ENCODE measurements around the gene COL5A1. TPM values are rescaled to one million over a fixed set of nuclear protein-coding genes. Genes with fewer than 3 reads are reported as not detected.

COL5A1 gene
- total RNA-seq, 1 donor from 2014 or later, result 99.6 TPM

- no peak for TF ChIP-seq CTCF (IDR thresholded peaks at IDR 0.05)
- Histone ChIP-seq H3K9me3 (no peaks in the 10 kb centered on the region), H3K4me1 (peaks cover 2 to 4% of the 10 kb centered on the region in 2 donors), H3K27ac (no peak overlapping the region), H3K4me3 (no peak overlapping the region), H3K36me3 (no peaks in the 10 kb centered on the region), H3K27me3 (no peaks in the 10 kb centered on the region)
- no peak for DNase-seq (ENCODE audit: low spot score in 2 of 2)
- intact Hi-C loops (cut with DNase I), result no loop called here
Measured at GRCh38 chr9:134605351-134605965, 36.1 kb upstream of the COL5A1 start.

- Histone ChIP-seq H3K9me3 (no peaks in the 10 kb centered on the region), H3K36me3 (no peaks in the 10 kb centered on the region), H3K27ac (no peak overlapping the region), H3K4me3 (no peak overlapping the region), H3K27me3 (no peaks in the 10 kb centered on the region), H3K4me1 (peaks cover 2 to 4% of the 10 kb centered on the region in 2 donors)
- no peak for TF ChIP-seq CTCF (IDR thresholded peaks at IDR 0.05)
- no peak for DNase-seq (ENCODE audit: low spot score in 2 of 2)
- intact Hi-C loops (cut with DNase I), result no loop called here
Measured at GRCh38 chr9:134605966-134606357, 35.6 kb upstream of the COL5A1 start.

DNA sequence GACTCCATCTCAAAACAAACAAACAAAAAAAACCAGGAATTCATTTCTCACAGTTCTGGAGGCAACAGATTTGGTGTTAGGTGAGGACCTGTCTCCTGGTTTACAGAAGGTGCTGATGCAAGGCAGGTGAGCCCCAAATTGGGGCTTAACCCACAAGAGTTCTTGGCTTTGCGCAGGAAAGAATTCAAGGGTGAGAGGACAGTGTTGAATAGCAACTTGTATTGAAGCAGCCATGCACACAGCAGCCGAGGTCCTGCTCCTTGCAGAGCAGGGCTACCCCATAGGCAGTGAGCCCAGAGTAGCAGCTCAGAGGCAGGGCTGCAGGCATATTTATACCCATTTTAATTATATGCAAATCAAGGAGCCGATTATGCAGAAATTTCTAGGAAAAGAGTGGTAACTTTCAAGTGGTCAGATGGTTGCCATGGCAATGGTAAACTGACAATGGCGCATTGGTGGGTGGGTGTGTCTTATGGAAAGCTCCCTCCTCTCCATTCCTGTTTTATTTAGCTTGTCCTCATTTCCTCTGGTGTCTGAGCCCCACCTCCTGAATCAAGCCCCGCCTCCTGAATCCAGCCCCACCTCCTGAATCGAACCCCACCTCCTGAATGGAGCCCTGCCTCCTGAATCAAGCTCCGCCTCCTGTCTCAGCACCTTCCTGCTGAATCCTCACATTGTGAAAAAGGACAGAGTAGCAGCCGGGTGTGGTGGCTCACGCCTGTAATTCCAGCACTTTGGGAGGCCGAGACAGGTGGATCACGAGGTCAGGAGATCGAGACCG, 34.5 kb upstream of the COL5A1 start:
- peaks cover 2 to 4% of the 10 kb centered on the region in 2 donors for H3K4me1 ChIP-seq
- peak in 1 of 2 donors; percentile 54 for DNase-seq (ENCODE audit: low spot score in 2 of 2)
- no peak overlapping the region for H3K4me3 ChIP-seq
- intact Hi-C loops (cut with DNase I), result no loop called here
- no peak for TF ChIP-seq CTCF (IDR thresholded peaks at IDR 0.05)
- H3K27ac ChIP-seq, result no peak overlapping the region
- no peaks in the 10 kb centered on the region for H3K9me3 ChIP-seq
- no peaks in the 10 kb centered on the region for H3K36me3 ChIP-seq
- no peaks in the 10 kb centered on the region for H3K27me3 ChIP-seq

DNA sequence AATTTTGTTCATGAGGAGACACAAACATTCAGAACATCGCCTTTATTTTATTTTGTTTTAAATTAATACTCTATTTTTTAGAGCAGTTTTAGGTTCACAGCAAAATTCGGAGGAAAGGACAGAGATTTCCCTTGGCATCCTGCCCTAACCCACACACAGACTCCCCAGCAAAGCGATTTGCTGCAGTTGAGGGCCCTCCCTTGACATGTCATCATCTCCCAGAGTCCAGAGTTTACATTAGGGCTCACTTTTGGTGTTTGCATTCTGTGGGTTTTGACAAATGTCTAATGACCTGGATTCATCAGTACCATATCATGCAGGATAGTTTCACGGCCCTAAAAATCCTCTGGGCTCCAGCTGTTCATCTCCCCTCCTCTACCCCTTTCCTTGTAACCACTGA, 33.6 kb upstream of the COL5A1 start:
- H3K27me3 ChIP-seq, result no peaks in the 10 kb centered on the region
- H3K9me3 ChIP-seq, result no peaks in the 10 kb centered on the region
- DNase-seq (ENCODE audit: low spot score in 2 of 2), result peak in 1 of 2 donors; percentile 11
- TF ChIP-seq CTCF (IDR thresholded peaks at IDR 0.05), result no peak
- intact Hi-C loops (cut with DNase I), result no loop called here
- no peak overlapping the region for H3K4me3 ChIP-seq
- H3K36me3 ChIP-seq, result no peaks in the 10 kb centered on the region
- no peak overlapping the region for H3K27ac ChIP-seq
- H3K4me1 ChIP-seq, result peaks cover under 1% of the 10 kb centered on the region in 2 donors

- no peak overlapping the region for H3K27ac ChIP-seq
- no peak overlapping the region for H3K4me3 ChIP-seq
- no peak for TF ChIP-seq CTCF (IDR thresholded peaks at IDR 0.05)
- H3K36me3 ChIP-seq, result no peaks in the 10 kb centered on the region
- no peaks in the 10 kb centered on the region for H3K27me3 ChIP-seq
- intact Hi-C loops (cut with DNase I), result no loop called here
- no peak for DNase-seq (ENCODE audit: low spot score in 2 of 2)
- no peaks in the 10 kb centered on the region for H3K4me1 ChIP-seq
- H3K9me3 ChIP-seq, result no peaks in the 10 kb centered on the region
Measured at GRCh38 chr9:134611046-134611445, 30.6 kb upstream of the COL5A1 start.
